T follicular helper cell (primary cell): ENCODE data around the gene GPRC5D.

ENCODE experiments used
- DNase-seq: peaks from one replicate; pipeline ENCODE4 v3.0.0-alpha.2; 2020; ENCODE audit warnings: low read depth

The GPRC5D gene

DNA sequence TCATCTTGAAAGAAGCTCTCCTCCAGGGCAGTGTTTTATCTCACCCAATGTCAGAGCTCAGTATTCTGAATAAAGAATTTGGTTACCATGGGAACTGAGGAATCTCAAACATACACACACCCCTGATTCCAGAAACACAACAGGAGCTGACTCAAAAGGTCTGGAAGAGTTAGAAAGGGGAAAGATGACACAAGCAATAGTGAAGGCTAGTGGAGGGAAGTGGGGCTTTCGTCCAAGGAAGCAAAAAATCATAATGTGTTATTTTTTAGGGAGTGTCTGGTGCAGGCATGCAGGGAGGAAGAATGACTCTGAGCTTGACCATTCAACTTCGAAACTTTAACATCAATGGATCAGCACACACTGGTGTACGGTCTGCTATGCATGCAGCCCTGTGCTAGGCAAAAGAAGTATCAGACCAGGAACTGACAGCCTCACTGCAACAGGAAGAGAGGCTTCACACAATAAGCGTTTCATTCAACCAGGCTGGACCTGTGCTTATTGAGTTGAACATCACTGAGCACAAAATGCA is 27.8 kb upstream of the GPRC5D start:
- DNase-seq: no peak

DNA sequence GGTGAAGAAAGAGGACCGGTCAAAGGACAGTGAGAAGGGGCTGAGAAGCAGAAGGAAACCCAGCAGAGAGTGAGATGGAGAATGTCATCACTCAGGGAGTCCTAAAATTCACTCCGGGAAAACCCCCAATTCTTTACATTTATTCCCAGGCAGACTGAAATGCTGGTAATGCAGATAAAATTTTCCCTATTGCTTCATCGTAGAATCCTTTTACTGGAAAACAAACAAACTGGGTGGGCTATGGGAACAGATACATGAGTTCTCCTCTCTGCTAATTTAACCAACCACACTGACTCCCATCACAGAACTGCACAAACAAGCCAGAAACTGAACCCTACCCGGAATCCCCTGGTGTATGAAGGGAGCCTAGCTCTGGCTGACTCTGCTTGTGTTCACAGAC is 27.2 kb upstream of the GPRC5D start:
- no peak for DNase-seq

GRCh38 chr12:12977231-12977630 is 25.3 kb upstream of the GPRC5D start:
- no peak for DNase-seq

GRCh38 chr12:12976366-12976765 is 24.4 kb upstream of the GPRC5D start:
- DNase-seq: no peak

DNA sequence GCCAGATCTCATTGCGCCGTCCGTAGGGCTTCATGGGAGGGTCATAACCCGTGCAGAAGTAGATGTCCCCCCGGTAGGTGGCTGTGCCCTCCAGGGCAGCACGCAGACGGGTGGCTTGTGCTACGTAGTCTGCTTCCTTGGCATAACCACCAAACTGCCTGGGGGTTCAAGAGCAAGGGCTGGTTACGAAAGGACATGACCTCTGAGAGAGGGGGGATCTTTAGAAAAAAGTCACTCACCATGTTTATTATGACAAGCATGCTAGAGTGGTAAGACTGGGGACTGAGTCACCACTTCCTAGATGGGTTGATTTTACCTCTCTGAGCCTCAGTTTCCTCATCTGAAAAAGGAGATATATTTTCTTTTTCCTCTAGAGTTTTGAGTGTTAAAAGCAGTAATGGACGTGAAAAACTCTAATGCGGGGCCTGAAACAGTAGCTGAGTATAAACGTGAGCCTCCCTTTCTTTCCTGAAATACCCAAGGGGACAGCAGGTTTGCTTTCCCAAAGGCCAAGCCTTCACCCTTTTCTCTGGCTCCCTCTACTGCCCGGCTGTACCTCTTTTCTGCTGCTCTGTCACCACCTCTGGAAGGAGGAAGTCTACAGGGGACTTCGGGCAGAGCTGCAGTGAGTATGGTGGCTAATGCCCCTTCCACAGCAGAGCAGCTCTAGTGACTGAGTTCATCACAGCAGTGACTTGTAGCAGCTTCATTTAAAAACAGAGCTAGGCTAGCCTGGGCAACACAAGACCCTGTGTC is 23.5 kb upstream of the GPRC5D start:
- no peak for DNase-seq

- no peak for DNase-seq
Observed at GRCh38 chr12:12974211-12974610, 22.2 kb upstream of the GPRC5D start.

DNA sequence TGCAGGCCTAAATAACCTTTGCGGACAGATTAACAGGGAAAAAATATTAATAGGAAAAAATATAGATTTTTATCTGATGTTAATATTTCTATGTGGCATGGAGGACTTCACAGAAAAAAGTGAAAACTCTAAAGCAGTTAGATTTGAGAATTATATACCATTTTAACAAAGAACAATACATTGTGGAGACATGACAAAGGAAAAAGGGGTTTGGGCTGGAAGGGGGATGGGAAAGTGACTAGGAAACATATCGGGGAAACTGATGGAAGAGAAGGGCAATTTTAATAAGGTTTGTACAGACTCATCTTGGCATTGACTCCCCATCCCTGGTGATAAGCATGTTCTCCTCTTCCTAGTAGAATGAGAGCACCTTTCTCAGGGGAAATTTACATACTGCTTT is 21.0 kb upstream of the GPRC5D start:
- DNase-seq: no peak

DNA sequence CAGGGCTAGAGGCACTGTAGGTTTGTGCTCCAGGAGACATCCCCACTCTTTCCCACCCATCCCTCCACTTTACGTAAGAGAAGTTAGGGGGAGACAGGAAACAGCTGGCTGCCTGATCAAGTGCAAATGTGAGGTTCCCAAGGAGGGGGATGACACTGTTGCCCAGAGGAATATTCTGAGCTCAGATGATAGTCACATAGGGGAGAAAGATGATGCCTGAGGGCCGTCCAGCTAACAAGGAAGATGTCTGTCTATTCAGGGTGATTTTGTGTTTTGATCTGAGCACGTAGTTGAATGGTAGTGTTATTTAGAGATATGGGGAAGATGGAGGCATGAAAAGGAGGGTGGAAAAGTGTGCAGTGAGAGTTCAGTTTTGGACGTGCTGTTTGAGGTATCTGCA is 13.9 kb upstream of the GPRC5D start:
- no peak for DNase-seq

DNA sequence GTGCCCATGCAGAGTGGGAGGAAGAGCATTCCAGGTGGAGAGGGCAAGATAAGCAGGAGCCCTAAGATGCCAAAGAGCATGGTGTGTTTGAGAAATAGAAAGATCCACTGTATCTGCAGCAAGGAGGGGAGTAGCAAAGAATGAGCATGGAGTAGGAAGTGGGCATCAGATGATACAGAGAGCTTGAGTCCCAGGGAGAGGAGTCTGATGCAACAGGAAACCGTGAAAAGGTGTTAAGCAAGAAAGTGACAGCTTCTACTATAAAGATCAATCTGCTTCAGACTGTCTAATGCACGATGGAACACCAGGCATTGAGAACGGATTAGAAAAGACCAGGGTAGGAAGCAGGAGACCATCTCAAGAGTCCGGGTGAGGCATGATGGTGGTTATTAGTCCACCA is 12.3 kb upstream of the GPRC5D start:
- DNase-seq: no peak

- DNase-seq: no peak
Observed at GRCh38 chr12:12960639-12961209, 8.8 kb upstream of the GPRC5D start.

- no peak for DNase-seq
Observed at GRCh38 chr12:12958886-12959285, 6.9 kb upstream of the GPRC5D start.

GRCh38 chr12:12954878-12955625 is 3.1 kb upstream of the GPRC5D start:
- no peak for DNase-seq

GRCh38 chr12:12954356-12954755 is 2.4 kb upstream of the GPRC5D start:
- DNase-seq: no peak

- DNase-seq: no peak
Observed at GRCh38 chr12:12951504-12951903, 466 bp downstream of the GPRC5D start.

DNA sequence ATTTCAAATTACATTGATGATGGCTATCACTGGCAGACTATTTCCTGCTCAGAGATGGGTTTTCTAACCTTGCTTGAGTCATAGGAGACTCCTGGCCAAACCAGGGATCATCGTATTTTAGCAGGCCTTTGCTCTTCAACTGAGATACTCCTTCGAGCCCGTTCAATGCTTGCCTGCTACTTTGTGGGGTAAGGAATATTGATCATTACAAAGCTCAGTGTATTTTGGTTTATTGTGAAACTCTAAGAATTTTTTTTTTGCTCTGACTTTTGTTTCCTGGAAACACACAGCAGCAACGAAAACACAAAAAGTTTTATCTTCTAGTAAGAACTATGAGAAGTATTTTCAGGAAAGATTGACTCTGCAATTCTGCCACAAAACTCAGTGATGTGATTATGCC is 4.1 kb downstream of the GPRC5D start:
- no peak for DNase-seq

DNA sequence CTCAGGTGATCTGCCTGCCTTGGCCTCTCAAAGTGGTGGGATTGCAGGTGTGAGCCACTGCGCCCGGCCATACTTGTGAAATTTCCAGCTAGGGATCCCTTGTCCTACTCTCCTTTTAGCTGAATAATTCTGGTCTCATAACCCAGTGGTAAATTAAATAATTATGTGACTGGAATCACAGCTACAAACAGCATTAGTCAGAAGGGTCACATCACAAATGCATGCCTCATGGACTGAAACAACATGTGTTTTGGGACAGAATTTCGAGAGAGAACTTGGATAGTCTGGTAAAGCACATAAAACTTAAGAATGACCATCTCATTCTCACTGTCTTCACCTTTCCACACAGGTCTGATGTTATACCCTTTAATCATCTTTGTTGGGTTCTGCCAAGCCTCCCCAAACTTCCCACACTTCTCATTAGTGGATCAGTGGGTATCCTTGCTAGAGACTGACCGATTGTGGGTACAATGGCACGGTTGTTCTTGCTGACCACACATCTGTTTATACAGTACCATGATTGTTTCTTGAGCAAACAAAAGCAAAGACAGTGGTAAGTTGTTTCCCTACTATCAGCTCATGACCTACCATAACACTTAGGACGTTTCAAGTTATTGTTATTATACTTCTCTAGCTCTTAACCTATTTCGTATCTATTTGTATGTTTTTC is 5.1 kb downstream of the GPRC5D start:
- DNase-seq: no peak

- no peak for DNase-seq
Observed at GRCh38 chr12:12945591-12945990, 6.4 kb downstream of the GPRC5D start.

DNA sequence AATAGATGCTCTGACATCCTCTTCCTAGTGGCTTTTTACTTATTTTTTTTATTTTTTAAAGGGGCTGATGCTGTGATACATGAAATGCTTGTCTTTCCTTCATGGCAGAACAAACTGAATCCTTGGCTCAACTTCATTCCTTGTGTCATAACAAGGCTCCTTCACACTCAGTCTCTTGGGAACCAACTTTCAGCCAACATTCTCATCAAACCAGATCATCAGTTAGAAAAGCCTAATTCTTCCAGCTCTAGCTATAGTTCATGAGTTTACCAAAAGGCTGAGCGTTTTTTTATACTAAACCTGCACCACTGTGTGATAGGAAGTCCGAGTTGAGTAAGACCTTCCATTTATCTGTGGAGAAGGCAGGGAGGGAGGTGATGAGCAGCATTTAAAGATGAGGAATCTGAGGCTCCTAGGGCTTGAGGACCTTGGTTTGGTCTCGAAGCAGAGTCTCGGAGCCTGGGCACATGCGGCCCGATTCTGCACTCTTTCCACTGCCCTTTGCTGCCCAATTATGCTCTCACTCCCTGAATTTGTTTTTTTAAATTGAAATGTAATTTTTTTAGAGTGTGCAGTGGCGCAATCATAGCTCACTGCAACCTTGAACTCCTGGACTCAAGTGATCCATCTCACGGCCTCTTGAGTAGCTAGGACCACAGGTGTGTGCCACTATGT is 8.2 kb downstream of the GPRC5D start:
- no peak for DNase-seq

- DNase-seq: no peak
Observed at GRCh38 chr12:12941450-12942350, 10.3 kb downstream of the GPRC5D start.

- no peak for DNase-seq
Observed at GRCh38 chr12:12939888-12940287, 12.1 kb downstream of the GPRC5D start.

GRCh38 chr12:12938541-12938940 is 13.4 kb downstream of the GPRC5D start:
- DNase-seq: no peak
